GM10847 (cell line): ENCODE measurements around the gene SARDH.

Source experiments
- POLR2A ChIP-seq: IDR thresholded peaks from 2 replicates; pipeline ENCODE4 v1.6.1; 2011; ENCODE audit not compliant: insufficient read length; ENCODE audit errors: extremely low read depth

SARDH gene

GRCh38 chr9:133750982-133751649, 13.0 kb upstream of the SARDH start:
- TF ChIP-seq POLR2A: no peak

- TF ChIP-seq POLR2A: no peak
Observed at GRCh38 chr9:133747309-133747708, 9.2 kb upstream of the SARDH start.

- TF ChIP-seq POLR2A: no peak
Observed at GRCh38 chr9:133742849-133743444, 4.8 kb upstream of the SARDH start.

- TF ChIP-seq POLR2A: no peak
Observed at GRCh38 chr9:133742251-133742650, 4.1 kb upstream of the SARDH start.

- no peak for TF ChIP-seq POLR2A
Observed at GRCh38 chr9:133741716-133742115, 3.6 kb upstream of the SARDH start.

- TF ChIP-seq POLR2A: no peak
Observed at GRCh38 chr9:133740911-133741310, 2.8 kb upstream of the SARDH start.

- TF ChIP-seq POLR2A: no peak
Observed at GRCh38 chr9:133739408-133740280, 1.5 kb upstream of the SARDH start.

GRCh38 chr9:133738640-133739225, 581 bp upstream of the SARDH start:
- TF ChIP-seq POLR2A: no peak

- no peak for TF ChIP-seq POLR2A
Observed at GRCh38 chr9:133737071-133737773, 930 bp downstream of the SARDH start.

GRCh38 chr9:133735931-133736330, 2.2 kb downstream of the SARDH start:
- TF ChIP-seq POLR2A: no peak

GRCh38 chr9:133735415-133735775, 2.8 kb downstream of the SARDH start:
- no peak for TF ChIP-seq POLR2A

- no peak for TF ChIP-seq POLR2A
Observed at GRCh38 chr9:133734590-133735414, 3.4 kb downstream of the SARDH start.

GRCh38 chr9:133733796-133734533, 4.2 kb downstream of the SARDH start:
- TF ChIP-seq POLR2A: no peak

- no peak for TF ChIP-seq POLR2A
Observed at GRCh38 chr9:133733421-133733795, 4.7 kb downstream of the SARDH start.
